GM23338 (cell line): Measurements from ENCODE around the gene SPP1. TPM values are rescaled to one million over a fixed set of nuclear protein-coding genes. Genes with fewer than 3 reads are reported as not detected.

ENCODE experiments used
- ATAC-seq: fragments of 200-7000 bp; cut with Tn5 transposase; 3 replicates; pipeline ENCODE4 v1.9.1; 2020
- DNase-seq: peaks from one replicate; pipeline ENCODE4 v3.0.0-alpha.2; 2015; ENCODE audit warnings: low spot score
- H2AFZ ChIP-seq: fragments of 200-600 bp; sonication (generic); 2 replicates; pipeline ENCODE4 v1.8.0; 2016; ENCODE audit warnings: antibody characterized with exemption, mild to moderate bottlenecking, moderate library complexity
- H3F3A ChIP-seq: fragments of 200-600 bp; sonication (generic); replicated peaks from 2 replicates; pipeline ENCODE4 v1.8.0; 2017; ENCODE audit warnings: antibody characterized with exemption, mixed run types, low read depth
- H3K27ac ChIP-seq: fragments of 200-600 bp; sonication (generic); 2 replicates; pipeline ENCODE4 v1.6.1; 2016; ENCODE audit warnings: low read depth
- H3K27me3 ChIP-seq: fragments of 200-600 bp; sonication (generic); 2 replicates; pipeline ENCODE4 v1.8.0; 2016; ENCODE audit warnings: mild to moderate bottlenecking, mixed run types, moderate library complexity; ENCODE audit not compliant: insufficient read depth
- H3K36me3 ChIP-seq: fragments of 200-600 bp; sonication (generic); 2 replicates; pipeline ENCODE4 v1.8.0; 2016; ENCODE audit warnings: mild to moderate bottlenecking; ENCODE audit not compliant: insufficient read depth
- H3K4me1 ChIP-seq: fragments of 200-600 bp; sonication (generic); 2 replicates; pipeline ENCODE4 v1.8.0; 2016; ENCODE audit warnings: mild to moderate bottlenecking, moderate library complexity; ENCODE audit not compliant: insufficient read depth
- H3K4me2 ChIP-seq: fragments of 200-600 bp; sonication (generic); 2 replicates; pipeline ENCODE4 v1.7.1; 2017; ENCODE audit warnings: mixed run types
- H3K4me3 ChIP-seq: fragments of 200-600 bp; sonication (generic); 2 replicates; pipeline ENCODE4 v1.6.1; 2016; ENCODE audit warnings: mixed run types
- H3K79me2 ChIP-seq: fragments of 200-600 bp; sonication (generic); replicated peaks from 2 replicates; pipeline ENCODE4 v1.8.0; 2017; ENCODE audit warnings: mild to moderate bottlenecking; ENCODE audit not compliant: insufficient read depth
- H3K9me2 ChIP-seq: fragments of 200-600 bp; sonication (generic); 2 replicates; pipeline ENCODE4 v1.8.0; 2017; ENCODE audit not compliant: insufficient read depth
- H4K20me1 ChIP-seq: fragments of 200-600 bp; sonication (generic); replicated peaks from 2 replicates; pipeline ENCODE4 v1.8.0; 2017; ENCODE audit warnings: mild to moderate bottlenecking; ENCODE audit not compliant: insufficient read depth
- H3K27ac Mint-ChIP-seq: 2 replicates; pipeline ENCODE4 v1.8.0; 2020; ENCODE audit warnings: inconsistent platforms, mild to moderate bottlenecking, moderate library complexity, mixed read lengths
- H3K27me3 Mint-ChIP-seq: 3 replicates; pipeline ENCODE4 v1.8.0; 2022; ENCODE audit warnings: low read depth, mild to moderate bottlenecking, moderate library complexity, mixed read lengths, inconsistent platforms; ENCODE audit not compliant: insufficient read depth, poor library complexity
- H3K36me3 Mint-ChIP-seq: 3 replicates; pipeline ENCODE4 v1.8.0; 2021; ENCODE audit warnings: low read depth, mild to moderate bottlenecking, inconsistent platforms, moderate library complexity, mixed read lengths
- H3K4me1 Mint-ChIP-seq: 3 replicates; pipeline ENCODE4 v1.8.0; 2020; ENCODE audit warnings: mild to moderate bottlenecking, inconsistent platforms, mixed read lengths
- H3K4me3 Mint-ChIP-seq: 3 replicates; pipeline ENCODE4 v1.8.0; 2021; ENCODE audit warnings: moderate library complexity, mild to moderate bottlenecking, inconsistent platforms, mixed read lengths
- H3K9me3 Mint-ChIP-seq: 3 replicates; pipeline ENCODE4 v1.8.0; 2020; ENCODE audit warnings: moderate library complexity, mild to moderate bottlenecking, inconsistent platforms, mixed read lengths
- ETS1 ChIP-seq: IDR thresholded peaks from 2 replicates; pipeline ENCODE4 v1.6.1; 2016; ENCODE audit warnings: antibody characterized with exemption
- EZH2 ChIP-seq: fragments of 200-600 bp; sonication (generic); IDR thresholded peaks from one replicate; pipeline ENCODE4 v1.8.0; 2017; ENCODE audit warnings: antibody characterized with exemption, mild to moderate bottlenecking, low read depth; ENCODE audit not compliant: unreplicated experiment
- JUNB ChIP-seq: IDR thresholded peaks from one replicate; pipeline ENCODE4 v1.6.1; 2016; ENCODE audit warnings: antibody characterized with exemption; ENCODE audit not compliant: unreplicated experiment
- POLR2AphosphoS5 ChIP-seq: IDR thresholded peaks from 2 replicates; pipeline ENCODE4 v1.6.1; 2016; ENCODE audit warnings: antibody characterized with exemption, low read depth
- REST ChIP-seq: IDR thresholded peaks from one replicate; pipeline ENCODE4 v1.6.1; 2018; ENCODE audit warnings: antibody characterized with exemption; ENCODE audit not compliant: unreplicated experiment
- STAT1 ChIP-seq: IDR thresholded peaks from one replicate; pipeline ENCODE4 v1.6.1; 2016; ENCODE audit warnings: antibody characterized with exemption; ENCODE audit not compliant: unreplicated experiment
- ZNF114 ChIP-seq: fragments of 250-450 bp; sonication (Bioruptor Pico); IDR thresholded peaks from 2 replicates; pipeline ENCODE4 v1.5.0; 2020; ENCODE audit warnings: mild to moderate bottlenecking, moderate library complexity
- ZNF331 ChIP-seq: fragments of 250-450 bp; sonication (Bioruptor Pico); IDR thresholded peaks from 2 replicates; pipeline ENCODE4 v1.5.0; 2020; ENCODE audit warnings: low read depth, mild to moderate bottlenecking, moderate library complexity
- polyA plus RNA-seq: library from polyadenylated mRNA; unstranded; fragments of >200 nt; fragmentation: Nextera tagmentation; extraction: Ambion mirVana; gene quantifications from 2 replicates; pipeline ENCODE4 v1.2.1, GENCODE V29; 2016
- total RNA-seq: library from RNA; depleted of rRNA; stranded (reverse); fragments of >200 nt; shearing (Covaris generic); gene quantifications from 2 replicates; pipeline ENCODE4 v1.2.3, GENCODE V29; 2014

Gene SPP1
- total and polyA plus RNA-seq, 2 experiments from 2014 or later: 41.3 to 51.3 TPM

- H3K9me3 Mint-ChIP-seq: no peaks in the 10 kb centered on the region
- H3K27me3 Mint-ChIP-seq: peaks cover 13% of the 10 kb centered on the region
- no peaks in the 10 kb centered on the region; the same call in 2 of the 3 replicates for H3K36me3 Mint-ChIP-seq
- TF ChIP-seq REST (no peak), POLR2AphosphoS5 (no peak), JUNB (no peak), EZH2 (no peak), ZNF331 (CRISPR knock-in tag) (no peak), STAT1 (no peak)
- Histone ChIP-seq H3K27me3 (peaks cover 20% of the 10 kb centered on the region), H3K36me3 (no peaks in the 10 kb centered on the region), H2AFZ (no peak overlapping the region), H3K79me2 (no peaks in the 10 kb centered on the region), H3K9me2 (no peaks in the 10 kb centered on the region), H3K4me1 (peaks cover 8% of the 10 kb centered on the region; the same call in 1 of the 2 replicates), H3F3A (no peaks in the 10 kb centered on the region), H3K27ac (no peak overlapping the region), H4K20me1 (no peaks in the 10 kb centered on the region), H3K4me2 (no peak overlapping the region), H3K4me3 (no peak overlapping the region)
- DNase-seq (no peak), ATAC-seq (no peak)
- H3K4me3 Mint-ChIP-seq: no peak overlapping the region
- peaks cover 11% of the 10 kb centered on the region for H3K4me1 Mint-ChIP-seq
- no peak overlapping the region for H3K27ac Mint-ChIP-seq
These were observed 26.4 kb downstream of the SPP1 start for GRCh38 chr4:88001871-88002270.

GRCh38 chr4:88002786-88003185, 27.3 kb downstream of the SPP1 start:
- Histone ChIP-seq H3K27ac (no peak overlapping the region), H3K4me1 (peaks cover 9% of the 10 kb centered on the region; the same call in 1 of the 2 replicates), H3K4me2 (no peak overlapping the region), H3K79me2 (no peaks in the 10 kb centered on the region), H2AFZ (no peak overlapping the region), H3K27me3 (peaks cover 21% of the 10 kb centered on the region), H3F3A (no peaks in the 10 kb centered on the region), H3K36me3 (no peaks in the 10 kb centered on the region), H3K4me3 (no peak overlapping the region), H4K20me1 (no peaks in the 10 kb centered on the region), H3K9me2 (no peaks in the 10 kb centered on the region)
- Mint-ChIP-seq H3K9me3 (no peaks in the 10 kb centered on the region), H3K27me3 (peaks cover 16% of the 10 kb centered on the region), H3K27ac (no peak overlapping the region), H3K4me3 (no peak overlapping the region), H3K36me3 (no peaks in the 10 kb centered on the region; the same call in 2 of the 3 replicates), H3K4me1 (peaks cover 14% of the 10 kb centered on the region)
- no peak for ATAC-seq
- no peak for DNase-seq
- no peak for TF ChIP-seq POLR2AphosphoS5
- TF ChIP-seq ETS1: no peak
- TF ChIP-seq ZNF331 (CRISPR knock-in tag): no peak
- no peak for TF ChIP-seq ZNF114 (CRISPR knock-in tag)
- no peak for TF ChIP-seq REST
